H1 (cell line): Measurements from ENCODE around the gene KRT10. TPM values are rescaled to one million over a fixed set of nuclear protein-coding genes. Genes with fewer than 3 reads are reported as not detected.

ENCODE experiments used
- CTCF ChIA-PET: fragments of 300-600 bp; sonication (Branson Sonifier 250); formaldehyde crosslinking; loops from one replicate; lab custom pipeline; 2021; ENCODE audit not compliant: partially characterized antibody; lab: Charles Lee
- POLR2A ChIA-PET: fragments of 300-600 bp; sonication (Branson Sonifier 250); formaldehyde crosslinking; loops from one replicate; lab custom pipeline; 2021; ENCODE audit warnings: inconsistent platforms; ENCODE audit not compliant: partially characterized antibody; lab: Charles Lee
- DNase-seq, 2 experiments: peaks; one replicate each; pipeline versions ENCODE4 v3.0.0 to v3.0.0-alpha.2; 2010 to 2022; ENCODE audit warnings: low spot score in 2 of 2, low read depth in 1 of 2, mixed read lengths in 1 of 2
- FAIRE-seq: peaks from 2 replicates; lab custom pipeline; 2011; peaks lifted over from hg19 to GRCh38; lab: Jason Lieb, UNC
- H2AFZ ChIP-seq: 2 replicates; pipeline ENCODE4 v1.8.1; 2012; ENCODE audit warnings: low read length, inconsistent platforms
- H2AK5ac ChIP-seq: 2 replicates; pipeline ENCODE4 v1.6.1; 2013; ENCODE audit warnings: low read depth, low read length
- H2BK120ac ChIP-seq: replicated peaks from 2 replicates; pipeline ENCODE3; 2013; ENCODE audit warnings: low read depth, low read length, inconsistent platforms
- H2BK12ac ChIP-seq: 2 replicates; pipeline ENCODE4 v1.6.1; 2013; ENCODE audit warnings: low read depth, low read length
- H2BK15ac ChIP-seq: 2 replicates; pipeline ENCODE4 v1.6.1; 2013; ENCODE audit warnings: low read length
- H2BK20ac ChIP-seq: 2 replicates; pipeline ENCODE4 v1.6.1; 2013; ENCODE audit warnings: low read length
- H2BK5ac ChIP-seq: 2 replicates; pipeline ENCODE4 v1.6.1; 2013; ENCODE audit warnings: low read depth, low read length
- H3K14ac ChIP-seq: 2 replicates; pipeline ENCODE4 v1.6.1; 2013; ENCODE audit warnings: inconsistent platforms; ENCODE audit not compliant: insufficient read length
- H3K18ac ChIP-seq: 2 replicates; pipeline ENCODE4 v1.6.1; 2013; ENCODE audit warnings: low read length; ENCODE audit errors: extremely low read depth
- H3K23ac ChIP-seq: 2 replicates; pipeline ENCODE4 v1.6.1; 2013; ENCODE audit warnings: inconsistent platforms; ENCODE audit not compliant: insufficient read length
- H3K23me2 ChIP-seq: 2 replicates; pipeline ENCODE4 v1.6.1; 2013; ENCODE audit warnings: low read depth, low read length
- H3K27ac ChIP-seq: 2 replicates; pipeline ENCODE4 v1.6.1; 2011; ENCODE audit warnings: low read depth, low read length, inconsistent platforms
- H3K27me3 ChIP-seq, 4 experiments: replicated peaks in 1 of 4; 1 replicate in 1 of 4; 2 replicates in 3 of 4; pipeline versions ENCODE4 v1.6.1 to v1.8.1; 2011 to 2013; ENCODE audit warnings: low read length in 3 of 4, mild to moderate bottlenecking in 3 of 4, inconsistent platforms in 2 of 4, mixed read lengths in 2 of 4, moderate library complexity in 1 of 4; ENCODE audit not compliant: control insufficient read depth in 3 of 4, insufficient read depth in 3 of 4; ENCODE audit errors: extremely low read depth in 1 of 4
- H3K36me3 ChIP-seq, 4 experiments: 2 replicates each; pipeline versions ENCODE4 v1.6.1 to v1.8.1; 2011 to 2013; ENCODE audit warnings: mild to moderate bottlenecking in 4 of 4, low read length in 3 of 4, moderate library complexity in 2 of 4, control low read depth in 1 of 4, inconsistent platforms in 1 of 4; ENCODE audit not compliant: insufficient read depth in 4 of 4, control insufficient read depth in 2 of 4
- H3K4ac ChIP-seq: replicated peaks from 2 replicates; pipeline ENCODE3; 2013; ENCODE audit warnings: low read length, low read depth, mixed read lengths, inconsistent platforms; ENCODE audit not compliant: insufficient read length
- H3K4me1 ChIP-seq, 4 experiments: replicated peaks in 1 of 4; 1 replicate in 1 of 4; 2 replicates in 3 of 4; pipeline versions ENCODE4 v1.6.1 to v1.8.1; 2011 to 2013; ENCODE audit warnings: low read length in 3 of 4, inconsistent platforms in 2 of 4, mixed read lengths in 1 of 4; ENCODE audit not compliant: insufficient read depth in 4 of 4, control insufficient read depth in 3 of 4
- H3K4me2 ChIP-seq, 2 experiments: 2 replicates each; pipeline versions ENCODE4 v1.6.1 to v1.8.1; 2011 to 2013; ENCODE audit warnings: low read depth in 2 of 2, low read length in 2 of 2, control low read depth in 1 of 2, inconsistent platforms in 1 of 2, mild to moderate bottlenecking in 1 of 2; ENCODE audit not compliant: insufficient read depth in 1 of 2
- H3K4me3 ChIP-seq, 4 experiments: fragments of 200-600, 300-600 bp in 1 of 4; sonication (generic), shearing (Covaris generic), sonication (Bioruptor Twin) in 1 of 4; 2 replicates each; pipeline versions ENCODE4 v1.5.1 to v1.8.1; 2011 to 2016; ENCODE audit warnings: low read length in 4 of 4, low read depth in 3 of 4, control low read depth in 2 of 4, inconsistent platforms in 2 of 4, mild to moderate bottlenecking in 2 of 4, mixed read lengths in 1 of 4, moderate library complexity in 1 of 4; ENCODE audit not compliant: insufficient read depth in 2 of 4; ENCODE audit errors: extremely low read depth in 1 of 4
- H3K56ac ChIP-seq: replicated peaks from 2 replicates; pipeline ENCODE3; 2013; ENCODE audit warnings: low read depth, mild to moderate bottlenecking, mixed read lengths, low read length, inconsistent platforms; ENCODE audit not compliant: insufficient read length
- H3K79me1 ChIP-seq: 2 replicates; pipeline ENCODE4 v1.6.1; 2013; ENCODE audit warnings: low read depth, low read length, control low read depth
- H3K79me2 ChIP-seq, 2 experiments: 2 replicates each; pipeline versions ENCODE4 v1.6.1 to v1.8.1; 2012 to 2013; ENCODE audit warnings: low read length in 2 of 2, mild to moderate bottlenecking in 2 of 2, inconsistent platforms in 1 of 2; ENCODE audit not compliant: insufficient read depth in 2 of 2, control insufficient read depth in 1 of 2
- H3K9ac ChIP-seq, 4 experiments: replicated peaks in 1 of 4; 1 replicate in 1 of 4; 2 replicates in 3 of 4; pipeline versions ENCODE4 v1.6.1 to v1.8.1; 2011 to 2013; ENCODE audit warnings: low read depth in 3 of 4, low read length in 3 of 4, control low read depth in 2 of 4, mild to moderate bottlenecking in 2 of 4, moderate library complexity in 2 of 4, inconsistent platforms in 1 of 4; ENCODE audit errors: extremely low read depth in 1 of 4
- H3K9me3 ChIP-seq, 2 experiments: 2 replicates each; pipeline versions ENCODE4 v1.6.1 to v1.8.1; 2012 to 2013; ENCODE audit warnings: mild to moderate bottlenecking in 2 of 2, moderate library complexity in 2 of 2, control low read depth in 1 of 2, inconsistent platforms in 1 of 2, low read depth in 1 of 2, low read length in 1 of 2, mixed read lengths in 1 of 2; ENCODE audit not compliant: insufficient read depth in 2 of 2
- H4K20me1 ChIP-seq, 2 experiments: replicated peaks in 1 of 2; 2 replicates each; pipeline versions ENCODE3 to v1.8.1; 2011 to 2013; ENCODE audit warnings: inconsistent platforms in 2 of 2, low read length in 2 of 2, mild to moderate bottlenecking in 1 of 2; ENCODE audit not compliant: insufficient read depth in 2 of 2, control insufficient read depth in 1 of 2
- H4K5ac ChIP-seq: 2 replicates; pipeline ENCODE4 v1.6.1; 2013; ENCODE audit warnings: low read length, low read depth, mixed read lengths, inconsistent platforms; ENCODE audit not compliant: insufficient read length
- H4K8ac ChIP-seq: 2 replicates; pipeline ENCODE4 v1.8.0; 2013; ENCODE audit warnings: mild to moderate bottlenecking, moderate library complexity, low read length, inconsistent platforms; ENCODE audit not compliant: insufficient read depth; ENCODE audit errors: extremely low read depth
- H4K91ac ChIP-seq: replicated peaks from 2 replicates; pipeline ENCODE3; 2013; ENCODE audit warnings: low read length, mixed read lengths, inconsistent platforms; ENCODE audit not compliant: insufficient read length
- ASH2L ChIP-seq: fragments of 200-600, 300-600 bp; sonication (generic); IDR thresholded peaks from one replicate; pipeline ENCODE4 v1.7.1; 2017; ENCODE audit warnings: low read length
- WGBS, 2 experiments: shearing (Covaris generic) in 1 of 2; methylation state at CpG; one replicate each; pipeline versions ENCODE4 v1.1.6 to v1.1.7; 2013 to 2015; ENCODE audit warnings: low lambda C conversion rate in 2 of 2, mixed read lengths in 2 of 2, inconsistent platforms in 1 of 2, low coverage in 1 of 2, missing lambda C conversion rate in 1 of 2; ENCODE audit not compliant: insufficient replicate concordance in 2 of 2, insufficient coverage in 1 of 2, insufficient read length in 1 of 2; ENCODE audit errors: extremely low coverage in 1 of 2, missing lambda C conversion rate in 1 of 2; 5-methylcytosine and 5-hydroxymethylcytosine counted together
- polyA plus RNA-seq, 7 experiments: library from polyadenylated mRNA; depleted of rRNA in 3 of 7; stranded (reverse) in 5 of 7; unstranded in 2 of 7; fragments of >200 nt in 5 of 7; fragments of 200-250 nt in 2 of 7; gene quantifications; 1 replicate in 5 of 7; 2 replicates in 1 of 7; 4 replicates in 1 of 7; pipeline versions ENCODE4 v1.2.1 to v1.2.3, GENCODE V29; 2011 to 2013; ENCODE audit warnings: missing spikeins in 2 of 7, mixed read lengths in 2 of 7
- total RNA-seq: library from RNA; stranded (reverse); fragmentation: NEBNext Ultra II Directional; extraction: Animal tissue kit (Norgen Biotek cat#: 25700); gene quantifications from 2 replicates; pipeline ENCODE4 v1.2.1, GENCODE V29; 2021

The KRT10 gene
- total and polyA plus RNA-seq, 2 of the 8 experiments (the other 6 are each of a cell fraction or from before 2014, with no cell fraction given) = 3.5 to 39.4 TPM

GRCh38 chr17:40852364-40852763 lies 29.9 kb upstream of the KRT10 start:
- Histone ChIP-seq H3K4ac (no peak overlapping the region), H2BK15ac (no peak overlapping the region), H4K20me1 (no peaks in the 10 kb centered on the region), H3K79me1 (no peaks in the 10 kb centered on the region), H4K5ac (no peak overlapping the region), H3K79me2 (no peaks in the 10 kb centered on the region), H3K4me1 (peaks cover 0 to 3% (median 2%) of the 10 kb centered on the region in 4 experiments; a peak in 3 of 7 replicates), H3K23me2 (no peaks in the 10 kb centered on the region), H2AK5ac (no peak overlapping the region), H3K36me3 (no peaks in the 10 kb centered on the region), H3K9me3 (no peaks in the 10 kb centered on the region; a peak in 1 of 4 replicates), H3K9ac (no peak overlapping the region), H3K14ac (no peak overlapping the region), H3K27ac (no peak overlapping the region), H3K18ac (no peak overlapping the region), H3K4me2 (no peak overlapping the region), H2BK20ac (no peak overlapping the region), H2BK5ac (no peak overlapping the region), H4K8ac (no peak overlapping the region), H2BK120ac (no peak overlapping the region), H2BK12ac (no peak overlapping the region), H4K91ac (no peak overlapping the region), H3K56ac (no peak overlapping the region), H2AFZ (no peak overlapping the region; the same call in 1 of the 2 replicates), H3K4me3 (no peak overlapping the region), H3K23ac (no peak overlapping the region), H3K27me3 (no peaks in the 10 kb centered on the region)
- ChIA-PET CTCF (interaction anchor here (0.6 to 1.7 kb wide), 5 partner anchors 11 to 1795 kb away, joined by 3 to 6 read pairs (median 5); no protein-coding TSS in a partner anchor), POLR2A (no interaction called here)
- DNase-seq (no peak), FAIRE-seq (no peak)
- TF ChIP-seq ASH2L = no peak
- 63% methylated on average over 1 of the region's 1 CpG; no CpG with 5 or more reads in 1 of the 2 experiments for WGBS, 2 experiments
